ENCODE data around the gene HRCT1.

GRCh38 chr9:35882263-35882848, 23.6 kb upstream of the HRCT1 start:
- TF ChIP-seq CTCF (conservative IDR thresholded peaks at IDR 0.05; ENCODE audit: low read depth, low read length) (peak; percentile 99), EZH2 (IDR thresholded peaks at IDR 0.05; ENCODE audit: borderline replicate concordance, low read depth, low read length, poor library complexity, severe bottlenecking) (no peak)
